GM12892 (cell line): ENCODE data around the gene MROH8.

Experiments
- POLR2A ChIP-seq: IDR thresholded peaks from 2 replicates; pipeline ENCODE4 v1.6.1; 2011; ENCODE audit warnings: low read depth, low read length, control low read depth
- POLR2AphosphoS5 ChIP-seq: IDR thresholded peaks from 2 replicates; pipeline ENCODE4 v1.6.1; 2011; ENCODE audit warnings: low read depth, low read length, control low read depth
- TAF1 ChIP-seq: IDR thresholded peaks from 2 replicates; pipeline ENCODE4 v1.6.1; 2011; ENCODE audit warnings: low read depth, mild to moderate bottlenecking, control low read depth, low read length, borderline replicate concordance

- TF ChIP-seq POLR2A (no peak), TAF1 (no peak), POLR2AphosphoS5 (no peak)
These were observed 124.1 kb downstream of the MROH8 start for GRCh38 chr20:37055276-37055675.
